SU-DHL-6 (cell line): ENCODE results near the gene PDE1A.

Source experiments
- EZH2phosphoT487 ChIP-seq: fragments of 200-600 bp; sonication (generic), shearing (Covaris generic); conservative IDR thresholded peaks from 2 replicates; pipeline ENCODE4 v1.6.1; 2018; ENCODE audit warnings: mild to moderate bottlenecking, antibody characterized with exemption, low read length, moderate library complexity, mixed read lengths
- TF ChIP-seq, protein P1 (sequence below): fragments of 200-600 bp; sonication (generic); IDR thresholded peaks from one replicate; pipeline ENCODE4 v1.5.1; 2017; ENCODE audit warnings: antibody characterized with exemption, mild to moderate bottlenecking, low read length, moderate library complexity; ENCODE audit not compliant: insufficient read depth, poor library complexity, severe bottlenecking

DNA sequence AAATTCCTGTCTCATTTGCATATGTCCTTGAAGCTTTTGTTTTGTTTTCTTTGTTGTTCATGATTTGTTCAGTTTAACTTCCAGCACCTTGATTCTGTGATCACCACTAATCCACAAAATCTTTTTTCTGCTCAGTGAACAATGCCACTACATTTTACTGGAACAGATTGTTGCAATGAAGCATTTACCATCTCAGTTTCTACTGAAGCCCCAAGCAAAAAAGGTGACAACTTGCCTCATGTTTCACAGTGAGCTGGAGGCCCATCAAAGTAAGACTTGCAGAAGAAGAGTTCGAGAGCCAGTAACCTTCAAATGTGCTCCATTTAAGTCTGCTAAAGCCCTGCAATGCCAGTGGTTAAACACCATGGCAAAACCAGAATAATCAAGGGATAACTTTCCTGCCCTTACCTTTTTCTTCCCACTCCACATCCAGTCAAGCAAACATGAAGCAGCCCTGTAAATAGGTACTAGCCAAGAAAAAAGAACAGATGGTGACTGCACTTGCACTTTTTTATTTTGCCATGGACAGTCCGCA lies 25.7 kb upstream of the PDE1A start:
- TF ChIP-seq, protein P1, sequence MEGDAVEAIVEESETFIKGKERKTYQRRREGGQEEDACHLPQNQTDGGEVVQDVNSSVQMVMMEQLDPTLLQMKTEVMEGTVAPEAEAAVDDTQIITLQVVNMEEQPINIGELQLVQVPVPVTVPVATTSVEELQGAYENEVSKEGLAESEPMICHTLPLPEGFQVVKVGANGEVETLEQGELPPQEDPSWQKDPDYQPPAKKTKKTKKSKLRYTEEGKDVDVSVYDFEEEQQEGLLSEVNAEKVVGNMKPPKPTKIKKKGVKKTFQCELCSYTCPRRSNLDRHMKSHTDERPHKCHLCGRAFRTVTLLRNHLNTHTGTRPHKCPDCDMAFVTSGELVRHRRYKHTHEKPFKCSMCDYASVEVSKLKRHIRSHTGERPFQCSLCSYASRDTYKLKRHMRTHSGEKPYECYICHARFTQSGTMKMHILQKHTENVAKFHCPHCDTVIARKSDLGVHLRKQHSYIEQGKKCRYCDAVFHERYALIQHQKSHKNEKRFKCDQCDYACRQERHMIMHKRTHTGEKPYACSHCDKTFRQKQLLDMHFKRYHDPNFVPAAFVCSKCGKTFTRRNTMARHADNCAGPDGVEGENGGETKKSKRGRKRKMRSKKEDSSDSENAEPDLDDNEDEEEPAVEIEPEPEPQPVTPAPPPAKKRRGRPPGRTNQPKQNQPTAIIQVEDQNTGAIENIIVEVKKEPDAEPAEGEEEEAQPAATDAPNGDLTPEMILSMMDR, result no peak
- TF ChIP-seq EZH2phosphoT487, result no peak
